ENCODE measurements around the gene SH2D4B. TPM values are rescaled to one million over a fixed set of nuclear protein-coding genes. Genes with fewer than 3 reads are reported as not detected.

The SH2D4B gene
- total and polyA plus RNA-seq, 2 of the 13 experiments (the other 11 are each of a cell fraction or from before 2014, with no cell fraction given): not detected

DNA sequence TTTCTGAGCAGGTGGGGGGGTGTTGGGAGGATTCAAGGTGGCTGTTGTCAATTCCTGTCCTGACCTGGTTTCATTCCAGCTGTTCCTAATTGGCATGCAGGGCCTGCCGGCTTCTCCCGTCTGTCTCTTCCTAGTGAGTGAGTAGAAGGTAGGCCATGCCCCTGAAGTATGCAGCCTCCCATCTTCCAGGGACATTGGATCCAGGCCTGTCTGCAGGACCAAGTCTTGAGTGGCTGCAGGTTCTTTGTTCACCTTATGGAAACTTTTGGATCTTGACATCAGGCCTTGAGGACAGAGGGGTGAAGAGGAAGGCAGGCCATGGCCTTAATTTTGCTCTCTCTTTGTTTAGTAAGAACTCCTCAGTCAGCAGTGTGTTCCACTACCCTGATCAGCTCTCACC is 131.8 kb downstream of the SH2D4B start (continued):
- TF ChIP-seq CBX2 (IDR thresholded peaks at IDR 0.05; ENCODE audit: low read depth, low read length): no peak
- no peak for TF ChIP-seq CBX2 (CRISPR knock-in tag; IDR thresholded peaks at IDR 0.05; ENCODE audit: low read depth)
- TF ChIP-seq SOX6 (IDR thresholded peaks at IDR 0.05): no peak
- TF ChIP-seq SOX6 (CRISPR knock-in tag; IDR thresholded peaks at IDR 0.05): no peak
- no peak for TF ChIP-seq CENPX (CRISPR knock-in tag; IDR thresholded peaks at IDR 0.05)
- no peak for TF ChIP-seq ZNF460 (CRISPR knock-in tag; IDR thresholded peaks at IDR 0.05; ENCODE audit: borderline replicate concordance)
- no peak for TF ChIP-seq HOXA9 (CRISPR knock-in tag; IDR thresholded peaks at IDR 0.05; ENCODE audit: borderline replicate concordance)
- TF ChIP-seq, protein P1, sequence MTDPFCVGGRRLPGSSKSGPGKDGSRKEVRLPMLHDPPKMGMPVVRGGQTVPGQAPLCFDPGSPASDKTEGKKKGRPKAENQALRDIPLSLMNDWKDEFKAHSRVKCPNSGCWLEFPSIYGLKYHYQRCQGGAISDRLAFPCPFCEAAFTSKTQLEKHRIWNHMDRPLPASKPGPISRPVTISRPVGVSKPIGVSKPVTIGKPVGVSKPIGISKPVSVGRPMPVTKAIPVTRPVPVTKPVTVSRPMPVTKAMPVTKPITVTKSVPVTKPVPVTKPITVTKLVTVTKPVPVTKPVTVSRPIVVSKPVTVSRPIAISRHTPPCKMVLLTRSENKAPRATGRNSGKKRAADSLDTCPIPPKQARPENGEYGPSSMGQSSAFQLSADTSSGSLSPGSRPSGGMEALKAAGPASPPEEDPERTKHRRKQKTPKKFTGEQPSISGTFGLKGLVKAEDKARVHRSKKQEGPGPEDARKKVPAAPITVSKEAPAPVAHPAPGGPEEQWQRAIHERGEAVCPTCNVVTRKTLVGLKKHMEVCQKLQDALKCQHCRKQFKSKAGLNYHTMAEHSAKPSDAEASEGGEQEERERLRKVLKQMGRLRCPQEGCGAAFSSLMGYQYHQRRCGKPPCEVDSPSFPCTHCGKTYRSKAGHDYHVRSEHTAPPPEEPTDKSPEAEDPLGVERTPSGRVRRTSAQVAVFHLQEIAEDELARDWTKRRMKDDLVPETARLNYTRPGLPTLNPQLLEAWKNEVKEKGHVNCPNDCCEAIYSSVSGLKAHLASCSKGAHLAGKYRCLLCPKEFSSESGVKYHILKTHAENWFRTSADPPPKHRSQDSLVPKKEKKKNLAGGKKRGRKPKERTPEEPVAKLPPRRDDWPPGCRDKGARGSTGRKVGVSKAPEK (CRISPR knock-in tag; IDR thresholded peaks at IDR 0.05; ENCODE audit: borderline replicate concordance): no peak

GRCh38 chr10:80670774-80671173 is 133.1 kb downstream of the SH2D4B start:
- Histone ChIP-seq H4K20me1 (ENCODE audit: insufficient read depth, low read length) (no peaks in the 10 kb centered on the region), H3K27me3 (ENCODE audit: control insufficient read depth in 1 of 2, insufficient read depth in 2 of 2, low read length in 2 of 2) (no peaks in the 10 kb centered on the region; a peak in 1 of 5 replicates), H3K79me2 (ENCODE audit: insufficient read depth, low read length) (no peaks in the 10 kb centered on the region), H3K4me1 (ENCODE audit: insufficient read depth, low read length) (peaks cover 5% of the 10 kb centered on the region; the same call in 1 of the 2 replicates), H3K36me3 (replicated peaks in 1 of 2; ENCODE audit: control insufficient read depth in 1 of 2, insufficient read depth in 2 of 2, low read length in 2 of 2) (no peaks in the 10 kb centered on the region), H3K9me3 (ENCODE audit: low read length) (no peaks in the 10 kb centered on the region), H3K4me2 (ENCODE audit: low read depth, low read length) (no peak overlapping the region), H2AFZ (ENCODE audit: low read length) (no peak overlapping the region), H3K27ac (ENCODE audit: extremely low read length, insufficient read depth, low read length) (no peak overlapping the region), H3K9ac (ENCODE audit: insufficient read depth, low read depth, low read length) (no peak overlapping the region), H3K4me3 (replicated peaks in 1 of 3; ENCODE audit: insufficient read depth in 1 of 3, low read depth in 2 of 3, low read length in 3 of 3) (no peak overlapping the region)
- no peak for FAIRE-seq
- intact Hi-C loops (cut with micrococcal nuclease; ENCODE audit: unreplicated experiment): no loop called here
- ChIA-PET POLR2A (no interaction called here), CTCF (ENCODE audit: low intra/inter-chr PET ratio, low total read pairs) (no interaction called here)
- DNase-seq (ENCODE audit: low spot score): no peak
- ATAC-seq: no peak
- BruUV-seq (replicated peaks): no TSS peak
- in situ Hi-C loops (cut with HindIII; ENCODE audit: extremely low pct_ligation_motif_present, low pct_unique_long_range_greater_than_20kb): no loop called here
- 36% methylated on average over 6 of the region's 6 CpGs for WGBS (ENCODE audit: low lambda C conversion rate)
- no peak for TF ChIP-seq ZNF672 (CRISPR knock-in tag; IDR thresholded peaks at IDR 0.05)
- no peak for TF ChIP-seq RBFOX2 (IDR thresholded peaks at IDR 0.05; ENCODE audit: low read depth, low read length)
- TF ChIP-seq, protein P2, sequence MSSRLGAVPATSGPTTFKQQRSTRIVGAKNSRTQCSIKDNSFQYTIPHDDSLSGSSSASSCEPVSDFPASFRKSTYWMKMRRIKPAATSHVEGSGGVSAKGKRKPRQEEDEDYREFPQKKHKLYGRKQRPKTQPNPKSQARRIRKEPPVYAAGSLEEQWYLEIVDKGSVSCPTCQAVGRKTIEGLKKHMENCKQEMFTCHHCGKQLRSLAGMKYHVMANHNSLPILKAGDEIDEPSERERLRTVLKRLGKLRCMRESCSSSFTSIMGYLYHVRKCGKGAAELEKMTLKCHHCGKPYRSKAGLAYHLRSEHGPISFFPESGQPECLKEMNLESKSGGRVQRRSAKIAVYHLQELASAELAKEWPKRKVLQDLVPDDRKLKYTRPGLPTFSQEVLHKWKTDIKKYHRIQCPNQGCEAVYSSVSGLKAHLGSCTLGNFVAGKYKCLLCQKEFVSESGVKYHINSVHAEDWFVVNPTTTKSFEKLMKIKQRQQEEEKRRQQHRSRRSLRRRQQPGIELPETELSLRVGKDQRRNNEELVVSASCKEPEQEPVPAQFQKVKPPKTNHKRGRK (CRISPR knock-in tag; IDR thresholded peaks at IDR 0.05): no peak
- TF ChIP-seq POLR2AphosphoS2 (IDR thresholded peaks at IDR 0.05; ENCODE audit: low read depth, low read length): no peak
- no peak for TF ChIP-seq KDM5A (IDR thresholded peaks at IDR 0.05; ENCODE audit: borderline replicate concordance, low read length)
- TF ChIP-seq MIER3 (CRISPR knock-in tag; IDR thresholded peaks at IDR 0.05; ENCODE audit: borderline replicate concordance): no peak
- TF ChIP-seq MZF1 (CRISPR knock-in tag; IDR thresholded peaks at IDR 0.05; ENCODE audit: borderline replicate concordance): no peak
- no peak for TF ChIP-seq CREB1 (IDR thresholded peaks at IDR 0.05)
- TF ChIP-seq CREB1 (CRISPR knock-in tag; IDR thresholded peaks at IDR 0.05): no peak
- no peak for TF ChIP-seq POLR2AphosphoS5 (IDR thresholded peaks at IDR 0.05; ENCODE audit: low read depth, low read length)
- TF ChIP-seq ZSCAN30 (CRISPR knock-in tag; IDR thresholded peaks at IDR 0.05): no peak

All from HepG2 (cell line).